Measurements from ENCODE around the gene PPIB.

PPIB gene

DNA sequence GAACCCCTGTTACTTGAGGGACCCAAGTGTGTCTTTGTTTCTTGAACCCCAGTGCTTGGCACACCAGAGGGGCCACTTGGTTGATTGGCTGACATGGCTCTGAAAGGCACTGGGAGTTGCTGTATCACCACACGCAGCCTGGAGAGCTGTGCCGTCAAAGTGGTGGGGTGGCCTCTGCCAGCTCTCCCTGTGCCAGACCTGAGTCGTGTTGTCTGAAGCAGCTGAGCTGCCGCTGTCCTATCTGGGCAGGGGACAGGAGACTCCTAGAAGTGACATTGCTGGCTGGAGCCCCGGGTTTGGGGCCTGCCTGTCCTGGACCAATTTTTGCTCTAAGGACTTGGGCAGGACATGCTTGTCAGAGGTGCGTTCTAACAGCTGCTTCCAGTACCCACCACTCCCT is 16.8 kb downstream of the PPIB start:
- Histone ChIP-seq H3K9ac (ENCODE audit: low read depth, low read length, poor library complexity, severe bottlenecking) (no peak overlapping the region), H2AFZ (ENCODE audit: low read length) (no peak overlapping the region), H3K79me2 (ENCODE audit: insufficient read depth, low read length) (no peaks in the 10 kb centered on the region), H3K4me3 (ENCODE audit: low read length, poor library complexity, severe bottlenecking) (no peak overlapping the region), H3K27me3 (ENCODE audit: insufficient read depth, low read length, poor library complexity, severe bottlenecking) (no peaks in the 10 kb centered on the region), H4K20me1 (ENCODE audit: insufficient read depth, low read length, poor library complexity, severe bottlenecking) (no peaks in the 10 kb centered on the region), H3F3A (ENCODE audit: low read depth) (no peaks in the 10 kb centered on the region), H3K9me3 (ENCODE audit: insufficient read depth, low read depth, low read length) (no peaks in the 10 kb centered on the region), H3K36me3 (ENCODE audit: insufficient read depth, low read length) (peaks cover 17% of the 10 kb centered on the region; the same call in 1 of the 2 replicates), H3K4me2 (ENCODE audit: low read depth, low read length, poor library complexity, severe bottlenecking) (no peak overlapping the region), H3K9me2 (replicated peaks; ENCODE audit: low read depth, low read length) (no peaks in the 10 kb centered on the region), H3K4me1 (ENCODE audit: insufficient read depth, low read length, poor library complexity, severe bottlenecking) (peaks cover 8% of the 10 kb centered on the region)
- no peak for TF ChIP-seq EZH2phosphoT487 (IDR thresholded peaks at IDR 0.05; ENCODE audit: borderline replicate concordance)
- TF ChIP-seq, protein P1, sequence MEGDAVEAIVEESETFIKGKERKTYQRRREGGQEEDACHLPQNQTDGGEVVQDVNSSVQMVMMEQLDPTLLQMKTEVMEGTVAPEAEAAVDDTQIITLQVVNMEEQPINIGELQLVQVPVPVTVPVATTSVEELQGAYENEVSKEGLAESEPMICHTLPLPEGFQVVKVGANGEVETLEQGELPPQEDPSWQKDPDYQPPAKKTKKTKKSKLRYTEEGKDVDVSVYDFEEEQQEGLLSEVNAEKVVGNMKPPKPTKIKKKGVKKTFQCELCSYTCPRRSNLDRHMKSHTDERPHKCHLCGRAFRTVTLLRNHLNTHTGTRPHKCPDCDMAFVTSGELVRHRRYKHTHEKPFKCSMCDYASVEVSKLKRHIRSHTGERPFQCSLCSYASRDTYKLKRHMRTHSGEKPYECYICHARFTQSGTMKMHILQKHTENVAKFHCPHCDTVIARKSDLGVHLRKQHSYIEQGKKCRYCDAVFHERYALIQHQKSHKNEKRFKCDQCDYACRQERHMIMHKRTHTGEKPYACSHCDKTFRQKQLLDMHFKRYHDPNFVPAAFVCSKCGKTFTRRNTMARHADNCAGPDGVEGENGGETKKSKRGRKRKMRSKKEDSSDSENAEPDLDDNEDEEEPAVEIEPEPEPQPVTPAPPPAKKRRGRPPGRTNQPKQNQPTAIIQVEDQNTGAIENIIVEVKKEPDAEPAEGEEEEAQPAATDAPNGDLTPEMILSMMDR (conservative IDR thresholded peaks at IDR 0.05; ENCODE audit: low read length), result no peak

GRCh38 chr15:64144565-64145281 is 18.1 kb downstream of the PPIB start:
- H2AFZ ChIP-seq (ENCODE audit: low read length), result no peak overlapping the region
- no peak overlapping the region for H3K4me3 ChIP-seq (ENCODE audit: low read length, poor library complexity, severe bottlenecking)
- H3K4me2 ChIP-seq (ENCODE audit: low read depth, low read length, poor library complexity, severe bottlenecking), result no peak overlapping the region
- H3K79me2 ChIP-seq (ENCODE audit: insufficient read depth, low read length), result no peaks in the 10 kb centered on the region
- H3K27me3 ChIP-seq (ENCODE audit: insufficient read depth, low read length, poor library complexity, severe bottlenecking), result no peaks in the 10 kb centered on the region
- no peaks in the 10 kb centered on the region for H3K9me2 ChIP-seq (replicated peaks; ENCODE audit: low read depth, low read length)
- peaks cover 3% of the 10 kb centered on the region for H3K4me1 ChIP-seq (ENCODE audit: insufficient read depth, low read length, poor library complexity, severe bottlenecking)
- H3K9me3 ChIP-seq (ENCODE audit: insufficient read depth, low read depth, low read length), result no peaks in the 10 kb centered on the region
- H3F3A ChIP-seq (ENCODE audit: low read depth), result no peaks in the 10 kb centered on the region
- H4K20me1 ChIP-seq (ENCODE audit: insufficient read depth, low read length, poor library complexity, severe bottlenecking), result no peaks in the 10 kb centered on the region
- no peak for TF ChIP-seq EZH2phosphoT487 (IDR thresholded peaks at IDR 0.05; ENCODE audit: borderline replicate concordance)
- TF ChIP-seq, protein P1 (conservative IDR thresholded peaks at IDR 0.05; ENCODE audit: low read length), result no peak
- no peak overlapping the region for H3K9ac ChIP-seq (ENCODE audit: low read depth, low read length, poor library complexity, severe bottlenecking)
- peaks cover 18% of the 10 kb centered on the region; the same call in 1 of the 2 replicates for H3K36me3 ChIP-seq (ENCODE audit: insufficient read depth, low read length)

GRCh38 chr15:64144192-64144564 is 18.6 kb downstream of the PPIB start:
- Histone ChIP-seq H3K9ac (ENCODE audit: low read depth, low read length, poor library complexity, severe bottlenecking) (no peak overlapping the region), H3K9me3 (ENCODE audit: insufficient read depth, low read depth, low read length) (no peaks in the 10 kb centered on the region)
- no peak for TF ChIP-seq EZH2phosphoT487 (IDR thresholded peaks at IDR 0.05; ENCODE audit: borderline replicate concordance)
- TF ChIP-seq, protein P1 (conservative IDR thresholded peaks at IDR 0.05; ENCODE audit: low read length), result no peak

More at GRCh38 chr15:64144192-64144564, 18.6 kb downstream of the PPIB start:
- H3K79me2 ChIP-seq (ENCODE audit: insufficient read depth, low read length), result no peaks in the 10 kb centered on the region
- no peak overlapping the region for H3K4me3 ChIP-seq (ENCODE audit: low read length, poor library complexity, severe bottlenecking)
- H3K27me3 ChIP-seq (ENCODE audit: insufficient read depth, low read length, poor library complexity, severe bottlenecking), result no peaks in the 10 kb centered on the region
- no peak overlapping the region for H2AFZ ChIP-seq (ENCODE audit: low read length)
- H3K4me2 ChIP-seq (ENCODE audit: low read depth, low read length, poor library complexity, severe bottlenecking), result no peak overlapping the region
- peaks cover 18% of the 10 kb centered on the region; the same call in 1 of the 2 replicates for H3K36me3 ChIP-seq (ENCODE audit: insufficient read depth, low read length)
- H4K20me1 ChIP-seq (ENCODE audit: insufficient read depth, low read length, poor library complexity, severe bottlenecking), result no peaks in the 10 kb centered on the region
- no peaks in the 10 kb centered on the region for H3K9me2 ChIP-seq (replicated peaks; ENCODE audit: low read depth, low read length)
- H3K4me1 ChIP-seq (ENCODE audit: insufficient read depth, low read length, poor library complexity, severe bottlenecking), result no peaks in the 10 kb centered on the region
- no peaks in the 10 kb centered on the region for H3F3A ChIP-seq (ENCODE audit: low read depth)

Measured in Loucy (cell line).